ENCODE results near the gene TDRD6.

Gene TDRD6

GRCh38 chr6:46688117-46688965, 656 bp downstream of the TDRD6 start:
- no peak for DNase-seq (ENCODE audit: low read depth in 2 of 2)

- DNase-seq (ENCODE audit: low read depth in 2 of 2) = no peak
Observed at GRCh38 chr6:46688966-46689335, 1.3 kb downstream of the TDRD6 start.

GRCh38 chr6:46689657-46690056, 2.0 kb downstream of the TDRD6 start:
- no peak for DNase-seq (ENCODE audit: low read depth in 2 of 2)

GRCh38 chr6:46690141-46690755, 2.6 kb downstream of the TDRD6 start:
- DNase-seq (ENCODE audit: low read depth in 2 of 2) = no peak

GRCh38 chr6:46690911-46691451, 3.3 kb downstream of the TDRD6 start:
- DNase-seq (ENCODE audit: low read depth in 2 of 2) = no peak

- no peak for DNase-seq (ENCODE audit: low read depth in 2 of 2)
Observed at GRCh38 chr6:46699970-46700369, 12.3 kb downstream of the TDRD6 start.

GRCh38 chr6:46704562-46704961, 16.9 kb downstream of the TDRD6 start:
- no peak for DNase-seq (ENCODE audit: low read depth in 2 of 2)

GRCh38 chr6:46706464-46706863, 18.8 kb downstream of the TDRD6 start:
- no peak for DNase-seq (ENCODE audit: low read depth in 2 of 2)

GRCh38 chr6:46711491-46711890, 23.8 kb downstream of the TDRD6 start:
- DNase-seq (ENCODE audit: low read depth in 2 of 2) = no peak

GRCh38 chr6:46715141-46715540, 27.5 kb downstream of the TDRD6 start:
- DNase-seq (ENCODE audit: low read depth in 2 of 2) = no peak

- DNase-seq (ENCODE audit: low read depth in 2 of 2) = no peak
Observed at GRCh38 chr6:46719099-46719498, 31.4 kb downstream of the TDRD6 start.

GRCh38 chr6:46720401-46720800, 32.7 kb downstream of the TDRD6 start:
- no peak for DNase-seq (ENCODE audit: low read depth in 2 of 2)

GRCh38 chr6:46729787-46730326, 42.2 kb downstream of the TDRD6 start:
- no peak for DNase-seq (ENCODE audit: low read depth in 2 of 2)

- no peak for DNase-seq (ENCODE audit: low read depth in 2 of 2)
Observed at GRCh38 chr6:46730921-46731461, 43.3 kb downstream of the TDRD6 start.

- DNase-seq (ENCODE audit: low read depth in 2 of 2) = no peak
Observed at GRCh38 chr6:46733341-46733801, 45.7 kb downstream of the TDRD6 start.

- DNase-seq (ENCODE audit: low read depth in 2 of 2) = no peak
Observed at GRCh38 chr6:46734867-46735719, 47.4 kb downstream of the TDRD6 start, which contains the start of gene PLA2G7. Gene PLA2G7 (minus strand): TSS chr6:46735375. CDS start chr6:46722891, 12,484 bp downstream.

GRCh38 chr6:46735720-46736031, 48.0 kb downstream of the TDRD6 start:
- DNase-seq (ENCODE audit: low read depth in 2 of 2) = no peak

- DNase-seq (ENCODE audit: low read depth in 2 of 2) = no peak
Observed at GRCh38 chr6:46736906-46737305, 49.2 kb downstream of the TDRD6 start.

- no peak for DNase-seq (ENCODE audit: low read depth in 2 of 2)
Observed at GRCh38 chr6:46741482-46741881, 53.8 kb downstream of the TDRD6 start.

GRCh38 chr6:46741910-46742309, 54.2 kb downstream of the TDRD6 start:
- no peak for DNase-seq (ENCODE audit: low read depth in 2 of 2)

GRCh38 chr6:46743425-46744158, 55.9 kb downstream of the TDRD6 start:
- no peak for DNase-seq (ENCODE audit: low read depth in 2 of 2)
